Natural killer cell (primary cell): ENCODE results near the gene ZKSCAN7. TPM values are rescaled to one million over a fixed set of nuclear protein-coding genes. Genes with fewer than 3 reads are reported as not detected.

Source experiments
- ATAC-seq, 3 donors: fragments of 150-1000 bp in 2 of 3; fragments of 200-7000 bp in 1 of 3; cut with Tn5 transposase; 1 replicate in 1 of 3; 2 replicates in 2 of 3; pipeline ENCODE4 v1.10.0; 2021; ENCODE audit warnings: mild to moderate bottlenecking in 2 of 3, moderate library complexity in 2 of 3
- DNase-seq, 2 donors: peaks; one replicate each; pipeline versions ENCODE4 v3.0.0 to v3.0.0-alpha.2; 2013 to 2021; ENCODE audit warnings: mixed read lengths in 1 of 2
- H3K27ac ChIP-seq: one replicate; pipeline ENCODE4 v1.5.1; 2013; ENCODE audit warnings: mild to moderate bottlenecking, low read length
- H3K27me3 ChIP-seq: one replicate; pipeline ENCODE4 v1.6.1; 2013; ENCODE audit warnings: low read length; ENCODE audit not compliant: control insufficient read depth, insufficient read depth
- H3K36me3 ChIP-seq: one replicate; pipeline ENCODE4 v1.6.1; 2013; ENCODE audit warnings: low read length; ENCODE audit not compliant: control insufficient read depth, insufficient read depth
- H3K4me1 ChIP-seq: one replicate; pipeline ENCODE4 v1.6.1; 2013; ENCODE audit warnings: low read length; ENCODE audit not compliant: control insufficient read depth, insufficient read depth
- H3K4me3 ChIP-seq: one replicate; pipeline ENCODE4 v1.5.1; 2013; ENCODE audit warnings: low read length
- H3K9me3 ChIP-seq: one replicate; pipeline ENCODE4 v1.6.1; 2013; ENCODE audit warnings: low read length; ENCODE audit not compliant: control insufficient read depth, insufficient read depth
- H3K27ac Mint-ChIP-seq, 2 donors: one replicate each; pipeline ENCODE4 v1.8.0; 2022; ENCODE audit warnings: mild to moderate bottlenecking in 2 of 2, mixed read lengths in 2 of 2, moderate library complexity in 1 of 2
- H3K27me3 Mint-ChIP-seq, 2 donors: one replicate each; pipeline ENCODE4 v1.8.0; 2022; ENCODE audit warnings: low read depth in 2 of 2, mixed read lengths in 2 of 2
- H3K36me3 Mint-ChIP-seq: one replicate; pipeline ENCODE4 v1.8.0; 2022; ENCODE audit warnings: mixed read lengths
- H3K4me1 Mint-ChIP-seq, 2 donors: one replicate each; pipeline ENCODE4 v1.8.0; 2022; ENCODE audit warnings: mixed read lengths in 2 of 2
- H3K4me3 Mint-ChIP-seq: one replicate; pipeline ENCODE4 v1.8.0; 2022; ENCODE audit warnings: mild to moderate bottlenecking, moderate library complexity, mixed read lengths
- H3K9me3 Mint-ChIP-seq, 2 donors: one replicate each; pipeline ENCODE4 v1.8.0; 2022; ENCODE audit warnings: mixed read lengths in 2 of 2
- WGBS: methylation state at CpG from one replicate; pipeline ENCODE4 v1.1.7; 2013; ENCODE audit warnings: missing lambda C conversion rate; ENCODE audit not compliant: insufficient coverage; 5-methylcytosine and 5-hydroxymethylcytosine counted together
- intact Hi-C: fragments of 100-400 bp; cut with micrococcal nuclease; formaldehyde crosslinking; loops from one replicate; pipeline ENCODE4 v1.14.2; 2022
- total RNA-seq, 4 donors: library from RNA; stranded (reverse); fragments of 120-200 nt in 1 of 4; gene quantifications; one replicate each; pipeline versions ENCODE4 v1.2.3 to v1.2.4, GENCODE V29; 2013 to 2022
- TF ChIP-seq, protein P1 (sequence below): fragments of 200-600 bp; IDR thresholded peaks from one replicate; pipeline ENCODE4 v1.8.0; 2022; ENCODE audit warnings: antibody characterized with exemption

ZKSCAN7 gene
- total RNA-seq, 3 donors from 2014 or later (not counting 1 experiment from before 2014, with no cell fraction given), result 1.7 to 6.5 (median 3.4) TPM

DNA sequence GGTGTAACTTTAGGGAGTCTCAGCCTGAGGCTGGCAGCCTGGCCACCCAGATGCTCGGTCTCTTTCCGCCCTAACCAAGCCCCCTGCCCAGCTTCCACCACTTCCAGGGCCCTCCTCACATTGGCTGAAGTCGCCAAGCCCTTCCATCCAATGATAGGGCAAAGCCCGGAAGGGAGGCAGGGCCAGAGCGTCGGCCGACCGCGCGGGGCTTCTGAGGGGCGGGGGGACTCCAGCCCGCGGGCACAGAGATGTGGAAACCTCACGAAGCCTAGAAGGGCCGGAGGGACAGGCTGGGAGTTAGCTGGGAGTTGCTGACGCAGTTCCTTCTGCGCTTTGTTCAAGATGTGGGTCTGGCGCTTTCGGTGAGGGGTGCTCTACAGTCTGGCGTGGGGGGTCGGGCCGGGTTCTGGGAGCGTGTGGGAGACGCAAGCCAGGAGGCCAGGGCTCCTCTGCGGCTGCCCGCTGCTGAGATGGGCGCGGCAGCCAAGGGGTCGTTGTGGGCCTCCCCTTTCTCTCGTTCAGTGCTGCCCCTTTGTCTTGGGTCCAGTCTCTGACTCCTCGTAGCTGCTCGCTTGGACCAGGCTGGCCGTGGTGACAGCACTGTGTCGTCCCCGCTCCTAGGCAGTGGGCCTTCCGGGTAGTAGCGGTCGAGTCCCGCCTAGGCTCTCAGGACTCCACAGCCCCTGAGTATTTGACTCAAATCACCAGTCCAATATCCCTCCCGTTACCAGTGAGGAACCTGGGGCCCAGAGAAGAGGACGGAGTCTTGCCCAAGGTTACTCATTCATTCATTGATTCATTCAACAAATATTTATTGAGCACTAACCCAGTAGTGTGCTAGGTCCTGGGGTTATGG lies 29.9 kb downstream of the ZKSCAN7 start, which contains the start of gene ZNF660:
ZNF660 (plus strand) TSS at position 319 of the 856 bp plus-strand sequence. CDS start 9,230 bp downstream, outside the sequence.
- ATAC-seq, result peak; percentile 80 to 91 (median 91)
- H3K27ac Mint-ChIP-seq, result peak within 1 kb of the TSS; percentile 77 to 87
- H3K4me3 Mint-ChIP-seq, result peak within 1 kb of the TSS; percentile 89
- peak within 1 kb of the TSS; percentile 65 for H3K4me3 ChIP-seq
- peaks cover 13% of the 10 kb centered on the region for H3K4me1 ChIP-seq
- H3K27me3 Mint-ChIP-seq, result peaks cover 5 to 7% of the 10 kb centered on the region in 2 donors
- H3K9me3 ChIP-seq, result no peaks in the 10 kb centered on the region
- H3K36me3 ChIP-seq, result peaks cover 4% of the 10 kb centered on the region
- H3K4me1 Mint-ChIP-seq, result peaks cover 27 to 30% of the 10 kb centered on the region in 2 donors
- H3K36me3 Mint-ChIP-seq, result peaks cover 20% of the 10 kb centered on the region
- H3K27me3 ChIP-seq, result no peaks in the 10 kb centered on the region
- TF ChIP-seq, protein P1, sequence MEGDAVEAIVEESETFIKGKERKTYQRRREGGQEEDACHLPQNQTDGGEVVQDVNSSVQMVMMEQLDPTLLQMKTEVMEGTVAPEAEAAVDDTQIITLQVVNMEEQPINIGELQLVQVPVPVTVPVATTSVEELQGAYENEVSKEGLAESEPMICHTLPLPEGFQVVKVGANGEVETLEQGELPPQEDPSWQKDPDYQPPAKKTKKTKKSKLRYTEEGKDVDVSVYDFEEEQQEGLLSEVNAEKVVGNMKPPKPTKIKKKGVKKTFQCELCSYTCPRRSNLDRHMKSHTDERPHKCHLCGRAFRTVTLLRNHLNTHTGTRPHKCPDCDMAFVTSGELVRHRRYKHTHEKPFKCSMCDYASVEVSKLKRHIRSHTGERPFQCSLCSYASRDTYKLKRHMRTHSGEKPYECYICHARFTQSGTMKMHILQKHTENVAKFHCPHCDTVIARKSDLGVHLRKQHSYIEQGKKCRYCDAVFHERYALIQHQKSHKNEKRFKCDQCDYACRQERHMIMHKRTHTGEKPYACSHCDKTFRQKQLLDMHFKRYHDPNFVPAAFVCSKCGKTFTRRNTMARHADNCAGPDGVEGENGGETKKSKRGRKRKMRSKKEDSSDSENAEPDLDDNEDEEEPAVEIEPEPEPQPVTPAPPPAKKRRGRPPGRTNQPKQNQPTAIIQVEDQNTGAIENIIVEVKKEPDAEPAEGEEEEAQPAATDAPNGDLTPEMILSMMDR, result no peak
- DNase-seq, result peak; percentile 8 to 26
- intact Hi-C loops, result no loop called here
- WGBS, result 3% methylated on average over 41 of the region's 41 CpGs
- H3K27ac ChIP-seq, result peak within 1 kb of the TSS; percentile 52
- H3K9me3 Mint-ChIP-seq, result peaks cover 0 to 3% of the 10 kb centered on the region in 2 donors

- Histone ChIP-seq H3K36me3 (no peaks in the 10 kb centered on the region), H3K4me3 (no peak overlapping the region)
- TF ChIP-seq, protein P1, result no peak
These were observed 41.6 kb downstream of the ZKSCAN7 start for GRCh38 chr3:44596621-44597020.

DNA sequence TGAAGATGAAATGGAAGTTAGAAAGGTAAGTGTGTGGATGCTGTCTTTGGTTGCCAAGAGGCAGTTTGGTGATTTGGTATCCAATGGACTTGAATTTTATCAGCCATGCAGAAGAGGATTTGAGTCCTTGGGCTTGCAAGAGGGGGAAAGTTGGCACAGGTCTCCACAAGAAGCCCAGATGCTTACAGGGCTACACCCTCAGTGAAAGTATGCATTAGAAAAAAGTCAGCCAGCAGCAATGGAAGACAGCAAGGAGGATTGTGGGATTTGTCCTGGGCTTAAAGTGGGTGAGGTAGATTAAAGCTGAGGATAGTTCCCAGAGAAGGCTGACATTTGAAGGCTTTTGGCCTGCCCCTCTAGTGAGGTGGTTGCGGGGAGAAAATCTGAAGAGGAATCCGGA lies 46.8 kb downstream of the ZKSCAN7 start:
- Mint-ChIP-seq H3K4me3 (no peak overlapping the region), H3K9me3 (peaks cover 2 to 5% of the 10 kb centered on the region in 2 donors), H3K27ac (no peak overlapping the region), H3K27me3 (no peaks in the 10 kb centered on the region), H3K36me3 (peaks cover 20% of the 10 kb centered on the region), H3K4me1 (no peaks in the 10 kb centered on the region)
- WGBS, result 100% methylated on average over 2 of the region's 2 CpGs
- Histone ChIP-seq H3K36me3 (no peaks in the 10 kb centered on the region), H3K27me3 (no peaks in the 10 kb centered on the region), H3K4me3 (no peak overlapping the region), H3K9me3 (no peaks in the 10 kb centered on the region), H3K27ac (no peak overlapping the region), H3K4me1 (no peaks in the 10 kb centered on the region)
- no peak for DNase-seq
- no peak for ATAC-seq
- TF ChIP-seq, protein P1, result no peak
- intact Hi-C loops, result no loop called here

More at GRCh38 chr3:44596621-44597020, 41.6 kb downstream of the ZKSCAN7 start:
- Mint-ChIP-seq H3K9me3 (peaks cover 14 to 26% of the 10 kb centered on the region in 2 donors), H3K27me3 (no peaks in the 10 kb centered on the region), H3K4me1 (no peaks in the 10 kb centered on the region), H3K36me3 (peaks cover 30% of the 10 kb centered on the region), H3K27ac (no peak overlapping the region), H3K4me3 (no peak overlapping the region)
- intact Hi-C loops, result no loop called here
- DNase-seq (no peak), ATAC-seq (no peak)
- Histone ChIP-seq H3K4me1 (no peaks in the 10 kb centered on the region), H3K27ac (no peak overlapping the region), H3K9me3 (peaks cover 13% of the 10 kb centered on the region), H3K27me3 (no peaks in the 10 kb centered on the region)
- WGBS, result 86% methylated on average over 1 of the region's 1 CpG
